K562 (cell line): Measurements from ENCODE around the gene PCBP3. TPM values are rescaled to one million over a fixed set of nuclear protein-coding genes. Genes with fewer than 3 reads are reported as not detected.

Source experiments
- ATAC-seq: fragments of 200-7000 bp; cut with Tn5 transposase; 3 replicates; pipeline ENCODE4 v1.9.1; 2020; ENCODE audit warnings: moderate library complexity
- BruUV-seq: library from RNA; stranded (reverse); fragments of 400-500 nt; replicated peaks from 2 replicates; lab custom pipeline; 2021; lab: Mats Ljungman, UMichigan
- CTCF ChIA-PET: fragments of 300-600 bp; formaldehyde crosslinking; extraction: SDS; loops from one replicate; lab custom pipeline; 2021; ENCODE audit warnings: low intra/inter-chr PET ratio; lab: Yijun Ruan, JAX
- POLR2A ChIA-PET: fragments of 300-600, 350-650 bp; sonication (Branson Sonifier 250); formaldehyde crosslinking; extraction: SDS; loops from one replicate; lab custom pipeline; 2021; ENCODE audit warnings: antibody characterized with exemption, inconsistent platforms; lab: Yijun Ruan, JAX
- DNase-seq, 4 experiments: peaks; one replicate each; pipeline versions ENCODE4 v3.0.0 to v3.0.0-alpha.2; 2011 to 2018; ENCODE audit warnings: low spot score in 3 of 4, mixed read lengths in 3 of 4; ENCODE audit errors: extremely low read depth in 1 of 4
- FAIRE-seq: peaks from 2 replicates; lab custom pipeline; 2011; peaks lifted over from hg19 to GRCh38; lab: Jason Lieb, UNC
- H2AFZ ChIP-seq: 2 replicates; pipeline ENCODE4 v1.6.0; 2011; ENCODE audit warnings: low read depth, low read length, control low read depth, inconsistent platforms
- H3K27ac ChIP-seq: fragments of 200-600 bp; 3 replicates; pipeline ENCODE4 v1.8.0; 2011; ENCODE audit warnings: low read depth, mild to moderate bottlenecking, control low read depth, inconsistent platforms, low read length, moderate library complexity, mixed read lengths; ENCODE audit errors: extremely low read depth
- H3K27me3 ChIP-seq, 2 experiments: fragments of 300-600 bp in 1 of 2; 2 replicates in 1 of 2; 3 replicates in 1 of 2; pipeline versions ENCODE4 v1.6.0 to v1.8.0; 2011; ENCODE audit warnings: inconsistent platforms in 2 of 2, low read length in 2 of 2, mild to moderate bottlenecking in 1 of 2, mixed read lengths in 1 of 2, moderate library complexity in 1 of 2; ENCODE audit not compliant: control insufficient read depth in 2 of 2, insufficient read depth in 2 of 2
- H3K36me3 ChIP-seq: fragments of 300-600 bp; 3 replicates; pipeline ENCODE4 v1.8.0; 2011; ENCODE audit warnings: mild to moderate bottlenecking, low read length, inconsistent platforms; ENCODE audit not compliant: control insufficient read depth, insufficient read depth
- H3K4me1 ChIP-seq, 2 experiments: fragments of 200-600 bp in 1 of 2; replicated peaks in 1 of 2; 2 replicates in 1 of 2; 3 replicates in 1 of 2; pipeline versions ENCODE4 v1.5.1 to v1.8.0; 2011; ENCODE audit warnings: inconsistent platforms in 2 of 2, low read length in 2 of 2, mild to moderate bottlenecking in 1 of 2, mixed read lengths in 1 of 2, moderate library complexity in 1 of 2; ENCODE audit not compliant: control insufficient read depth in 2 of 2, insufficient read depth in 2 of 2
- H3K4me2 ChIP-seq: 2 replicates; pipeline ENCODE4 v1.6.1; 2011; ENCODE audit warnings: low read length, control low read depth, inconsistent platforms, mixed read lengths; ENCODE audit not compliant: insufficient read depth
- H3K4me3 ChIP-seq: fragments of 200-600 bp; sonication (generic), shearing (Covaris generic); 2 replicates; pipeline ENCODE4 v1.5.1; 2016; ENCODE audit warnings: control low read depth, inconsistent platforms
- H3K79me2 ChIP-seq: fragments of 200-600 bp; 3 replicates; pipeline ENCODE4 v1.8.0; 2011; ENCODE audit warnings: low read length, inconsistent platforms; ENCODE audit not compliant: control insufficient read depth, insufficient read depth
- H3K9ac ChIP-seq, 2 experiments: 2 replicates each; pipeline versions ENCODE4 v1.6.0 to v1.6.1; 2011; ENCODE audit warnings: low read depth in 2 of 2, low read length in 2 of 2, control low read depth in 1 of 2, inconsistent platforms in 1 of 2, mild to moderate bottlenecking in 1 of 2, mixed read lengths in 1 of 2; ENCODE audit not compliant: insufficient read depth in 1 of 2
- H3K9me1 ChIP-seq: one replicate; pipeline ENCODE4 v1.6.0; 2011; ENCODE audit warnings: inconsistent platforms, mild to moderate bottlenecking, low read length, moderate library complexity; ENCODE audit not compliant: control insufficient read depth, insufficient read depth
- H3K9me3 ChIP-seq: replicated peaks from 2 replicates; pipeline ENCODE4 v1.5.1; 2011; ENCODE audit warnings: low read depth, low read length, inconsistent platforms; ENCODE audit not compliant: control insufficient read depth, insufficient read depth
- H4K20me1 ChIP-seq: replicated peaks from 2 replicates; pipeline ENCODE4 v1.6.1; 2011; ENCODE audit warnings: low read length, inconsistent platforms, mixed read lengths; ENCODE audit not compliant: control insufficient read depth, insufficient read depth
- CTCF ChIP-seq, 3 experiments: IDR thresholded peaks in 2 of 3; conservative IDR thresholded peaks in 1 of 3; 2 replicates each; pipeline ENCODE4 v1.5.1; 2011 to 2012; ENCODE audit warnings: low read length in 3 of 3, mild to moderate bottlenecking in 3 of 3, control low read depth in 2 of 3, improper control_type of control experiment in 1 of 3, inconsistent platforms in 1 of 3, low read depth in 1 of 3, mixed read lengths in 1 of 3, moderate library complexity in 1 of 3; ENCODE audit not compliant: insufficient read depth in 2 of 3
- EWSR1 ChIP-seq: fragments of 450-650 bp; IDR thresholded peaks from 2 replicates; pipeline ENCODE4 v1.6.1; 2018; ENCODE audit warnings: borderline replicate concordance, mild to moderate bottlenecking, low read depth, moderate library complexity; ENCODE audit not compliant: partially characterized antibody
- SMARCC2 ChIP-seq: fragments of 450-650 bp; IDR thresholded peaks from 2 replicates; pipeline ENCODE4 v1.6.1; 2017; ENCODE audit warnings: antibody characterized with exemption, moderate library complexity, mild to moderate bottlenecking, low read depth
- ZNF212 ChIP-seq: fragments of 450-650 bp; formaldehyde crosslinking; IDR thresholded peaks from 2 replicates; pipeline ENCODE4 v1.4.0; 2020; ENCODE audit warnings: mild to moderate bottlenecking
- WGBS: fragments of 100-300 bp; shearing (Covaris generic); methylation state at CpG from one replicate; pipeline ENCODE4 v1.1.6; 2016; ENCODE audit warnings: low coverage, mixed read lengths; ENCODE audit not compliant: insufficient coverage; ENCODE audit errors: missing lambda C conversion rate; 5-methylcytosine and 5-hydroxymethylcytosine counted together
- in situ Hi-C: fragments of 300-500 bp; cut with MboI; formaldehyde crosslinking; loops from 4 replicates; pipeline ENCODE4 v1.15.0; 2018; ENCODE audit warnings: inconsistent platforms, mixed read lengths
- intact Hi-C: fragments of 100-400 bp; cut with micrococcal nuclease; formaldehyde crosslinking; loops from 2 replicates; pipeline ENCODE4 v1.14.2; 2022
- polyA plus RNA-seq, 8 experiments: library from polyadenylated mRNA; depleted of rRNA in 4 of 8; stranded (reverse) in 5 of 8; unstranded in 3 of 8; fragments of >200 nt; fragmentation: Nextera tagmentation in 2 of 8; fragmentation: Illumina TruSeq in 1 of 8; extraction: Ambion mirVana in 2 of 8; extraction: Trizol in 1 of 8; gene quantifications; 2 replicates each; pipeline versions ENCODE4 v1.2.1 to v1.2.3, GENCODE V29; 2011 to 2014; ENCODE audit warnings: inconsistent platforms in 1 of 8, missing spikeins in 1 of 8
- total RNA-seq, 7 experiments: library from RNA; depleted of rRNA in 6 of 7; stranded (reverse); fragments of >200 nt in 6 of 7; fragmentation: Illumina TruSeq in 2 of 7; extraction: Trizol in 2 of 7; gene quantifications; 2 replicates each; pipeline versions ENCODE4 v1.2.1 to v1.2.3, GENCODE V29; 2011 to 2021; ENCODE audit warnings: low replicate concordance in 1 of 7
- TF ChIP-seq, protein P1 (sequence below): sonication (generic); formaldehyde crosslinking; IDR thresholded peaks from 2 replicates; pipeline ENCODE4 v1.8.0; 2023; ENCODE audit warnings: missing genetic modification reagents, mild to moderate bottlenecking, borderline replicate concordance

Gene PCBP3
- total and polyA plus RNA-seq, 9 of the 15 experiments (the other 6 are each of a cell fraction or from before 2014, with no cell fraction given), result 0.18 TPM; not detected in 8

- TF ChIP-seq CTCF (IDR thresholded peaks at IDR 0.05 in 2 of 3, conservative IDR thresholded peaks at IDR 0.05 in 1 of 3; ENCODE audit: insufficient read depth in 2 of 3, low read depth in 1 of 3, low read length in 3 of 3), result no peak
Measured at GRCh38 chr21:45792682-45793383, 149.3 kb downstream of the PCBP3 start (continued).

DNA sequence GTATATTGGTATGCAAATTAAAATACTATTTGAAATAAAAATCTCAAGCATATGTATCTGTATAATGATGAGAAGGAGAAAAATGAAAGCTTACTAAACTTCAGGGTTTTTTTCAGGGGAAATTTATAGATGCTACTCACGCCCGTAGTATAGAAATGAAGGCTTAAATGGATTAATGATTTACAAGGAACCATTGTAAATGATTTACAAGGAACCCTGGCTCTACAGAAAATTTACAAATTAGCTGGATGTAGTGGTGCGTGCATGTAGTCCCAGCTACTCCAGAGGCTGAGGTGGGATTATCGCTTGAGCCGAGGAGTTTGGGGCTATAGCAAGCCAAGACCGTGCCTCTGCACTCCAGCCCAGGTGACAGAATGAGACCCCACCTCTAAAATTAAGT, 150.5 kb downstream of the PCBP3 start:
- POLR2A ChIA-PET, result interaction anchor here (0.6 kb wide), 1 partner anchor 1084 kb away, joined by 3 read pairs; no protein-coding TSS in a partner anchor
- H3K36me3 ChIP-seq, result no peaks in the 10 kb centered on the region
- 0% methylated on average over 6 of the region's 6 CpGs for WGBS
- no peaks in the 10 kb centered on the region for H3K4me1 ChIP-seq
- H2AFZ ChIP-seq, result no peak overlapping the region
- peaks cover 5% of the 10 kb centered on the region; the same call in 1 of the 2 replicates for H4K20me1 ChIP-seq
- in situ Hi-C loops, result no loop called here
- no peaks in the 10 kb centered on the region for H3K79me2 ChIP-seq
- CTCF ChIA-PET, result no interaction called here
- H3K9me1 ChIP-seq, result no peaks in the 10 kb centered on the region
- H3K27me3 ChIP-seq, result peaks cover 25 to 49% of the 10 kb centered on the region in 2 experiments; a peak in 4 of 5 replicates
- BruUV-seq, result no TSS peak
- no peak overlapping the region for H3K4me2 ChIP-seq
- no peak overlapping the region for H3K9ac ChIP-seq
- no peak overlapping the region for H3K27ac ChIP-seq
- no peaks in the 10 kb centered on the region for H3K9me3 ChIP-seq
- FAIRE-seq, result no peak
- H3K4me3 ChIP-seq, result no peak overlapping the region
- ATAC-seq, result no peak
- DNase-seq, result no peak
- intact Hi-C loops, result no loop called here
- TF ChIP-seq, protein P1, sequence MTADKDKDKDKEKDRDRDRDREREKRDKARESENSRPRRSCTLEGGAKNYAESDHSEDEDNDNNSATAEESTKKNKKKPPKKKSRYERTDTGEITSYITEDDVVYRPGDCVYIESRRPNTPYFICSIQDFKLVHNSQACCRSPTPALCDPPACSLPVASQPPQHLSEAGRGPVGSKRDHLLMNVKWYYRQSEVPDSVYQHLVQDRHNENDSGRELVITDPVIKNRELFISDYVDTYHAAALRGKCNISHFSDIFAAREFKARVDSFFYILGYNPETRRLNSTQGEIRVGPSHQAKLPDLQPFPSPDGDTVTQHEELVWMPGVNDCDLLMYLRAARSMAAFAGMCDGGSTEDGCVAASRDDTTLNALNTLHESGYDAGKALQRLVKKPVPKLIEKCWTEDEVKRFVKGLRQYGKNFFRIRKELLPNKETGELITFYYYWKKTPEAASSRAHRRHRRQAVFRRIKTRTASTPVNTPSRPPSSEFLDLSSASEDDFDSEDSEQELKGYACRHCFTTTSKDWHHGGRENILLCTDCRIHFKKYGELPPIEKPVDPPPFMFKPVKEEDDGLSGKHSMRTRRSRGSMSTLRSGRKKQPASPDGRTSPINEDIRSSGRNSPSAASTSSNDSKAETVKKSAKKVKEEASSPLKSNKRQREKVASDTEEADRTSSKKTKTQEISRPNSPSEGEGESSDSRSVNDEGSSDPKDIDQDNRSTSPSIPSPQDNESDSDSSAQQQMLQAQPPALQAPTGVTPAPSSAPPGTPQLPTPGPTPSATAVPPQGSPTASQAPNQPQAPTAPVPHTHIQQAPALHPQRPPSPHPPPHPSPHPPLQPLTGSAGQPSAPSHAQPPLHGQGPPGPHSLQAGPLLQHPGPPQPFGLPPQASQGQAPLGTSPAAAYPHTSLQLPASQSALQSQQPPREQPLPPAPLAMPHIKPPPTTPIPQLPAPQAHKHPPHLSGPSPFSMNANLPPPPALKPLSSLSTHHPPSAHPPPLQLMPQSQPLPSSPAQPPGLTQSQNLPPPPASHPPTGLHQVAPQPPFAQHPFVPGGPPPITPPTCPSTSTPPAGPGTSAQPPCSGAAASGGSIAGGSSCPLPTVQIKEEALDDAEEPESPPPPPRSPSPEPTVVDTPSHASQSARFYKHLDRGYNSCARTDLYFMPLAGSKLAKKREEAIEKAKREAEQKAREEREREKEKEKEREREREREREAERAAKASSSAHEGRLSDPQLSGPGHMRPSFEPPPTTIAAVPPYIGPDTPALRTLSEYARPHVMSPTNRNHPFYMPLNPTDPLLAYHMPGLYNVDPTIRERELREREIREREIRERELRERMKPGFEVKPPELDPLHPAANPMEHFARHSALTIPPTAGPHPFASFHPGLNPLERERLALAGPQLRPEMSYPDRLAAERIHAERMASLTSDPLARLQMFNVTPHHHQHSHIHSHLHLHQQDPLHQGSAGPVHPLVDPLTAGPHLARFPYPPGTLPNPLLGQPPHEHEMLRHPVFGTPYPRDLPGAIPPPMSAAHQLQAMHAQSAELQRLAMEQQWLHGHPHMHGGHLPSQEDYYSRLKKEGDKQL, result no peak
- no peak for TF ChIP-seq SMARCC2
- no peak for TF ChIP-seq EWSR1
- no peak for TF ChIP-seq ZNF212 (CRISPR knock-in tag)
